PC-3 (cell line): ENCODE measurements around the gene PHF12.

Experiments used
- CTCF ChIP-seq: fragments of 300-600 bp; sonication (generic); conservative IDR thresholded peaks from 2 replicates; pipeline ENCODE4 v1.5.1; 2017; ENCODE audit warnings: antibody characterized with exemption, low read depth, mild to moderate bottlenecking, low read length
- EZH2 ChIP-seq: fragments of 300-600 bp; sonication (generic); IDR thresholded peaks from one replicate; pipeline ENCODE4 v1.6.1; 2017; ENCODE audit warnings: antibody characterized with exemption, mild to moderate bottlenecking, low read length; ENCODE audit not compliant: unreplicated experiment

GRCh38 chr17:28989028-28989427 is 37.7 kb upstream of the PHF12 start:
- TF ChIP-seq EZH2 (no peak), CTCF (no peak)
